Prostate gland (tissue), 2 donors: ENCODE results near the gene YEATS2.

ENCODE experiments used
- POLR2A ChIP-seq: fragments of 450-650 bp; IDR thresholded peaks from one replicate; pipeline ENCODE4 v1.6.1; 2016; ENCODE audit warnings: antibody characterized with exemption, mild to moderate bottlenecking
- POLR2AphosphoS5 ChIP-seq: sonication (generic); formaldehyde crosslinking; IDR thresholded peaks from one replicate; pipeline ENCODE4 v1.6.1; 2017; ENCODE audit warnings: antibody characterized with exemption
- TF ChIP-seq, protein P1 (sequence below), 4 experiments: fragments of 200-600 bp in 2 of 4; fragments of 450-650 bp in 2 of 4; sonication (generic) in 2 of 4; IDR thresholded peaks; 1 replicate in 3 of 4; 2 replicates in 1 of 4; pipeline ENCODE4 v1.5.1; 2016 to 2019; ENCODE audit warnings: antibody characterized with exemption in 4 of 4, mild to moderate bottlenecking in 2 of 4, moderate library complexity in 2 of 4

GRCh38 chr3:183796372-183796771 is 98.8 kb downstream of the YEATS2 start:
- TF ChIP-seq, protein P1, sequence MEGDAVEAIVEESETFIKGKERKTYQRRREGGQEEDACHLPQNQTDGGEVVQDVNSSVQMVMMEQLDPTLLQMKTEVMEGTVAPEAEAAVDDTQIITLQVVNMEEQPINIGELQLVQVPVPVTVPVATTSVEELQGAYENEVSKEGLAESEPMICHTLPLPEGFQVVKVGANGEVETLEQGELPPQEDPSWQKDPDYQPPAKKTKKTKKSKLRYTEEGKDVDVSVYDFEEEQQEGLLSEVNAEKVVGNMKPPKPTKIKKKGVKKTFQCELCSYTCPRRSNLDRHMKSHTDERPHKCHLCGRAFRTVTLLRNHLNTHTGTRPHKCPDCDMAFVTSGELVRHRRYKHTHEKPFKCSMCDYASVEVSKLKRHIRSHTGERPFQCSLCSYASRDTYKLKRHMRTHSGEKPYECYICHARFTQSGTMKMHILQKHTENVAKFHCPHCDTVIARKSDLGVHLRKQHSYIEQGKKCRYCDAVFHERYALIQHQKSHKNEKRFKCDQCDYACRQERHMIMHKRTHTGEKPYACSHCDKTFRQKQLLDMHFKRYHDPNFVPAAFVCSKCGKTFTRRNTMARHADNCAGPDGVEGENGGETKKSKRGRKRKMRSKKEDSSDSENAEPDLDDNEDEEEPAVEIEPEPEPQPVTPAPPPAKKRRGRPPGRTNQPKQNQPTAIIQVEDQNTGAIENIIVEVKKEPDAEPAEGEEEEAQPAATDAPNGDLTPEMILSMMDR (IDR thresholded peaks at IDR 0.05), result no peak
- TF ChIP-seq POLR2A, result no peak
- no peak for TF ChIP-seq POLR2AphosphoS5
